GM18499 (cell line): Measurements from ENCODE around the gene CHURC1.

Experiments
- ATAC-seq: cut with Tn5 transposase; IDR thresholded peaks from one replicate; pipeline ENCODE4 v1.9.1; 2021; ENCODE audit warnings: moderate number of reproducible peaks; ENCODE audit not compliant: insufficient read depth, unreplicated experiment

CHURC1 gene

GRCh38 chr14:64953661-64954060 is 39.4 kb downstream of the CHURC1 start:
- no peak for ATAC-seq

DNA sequence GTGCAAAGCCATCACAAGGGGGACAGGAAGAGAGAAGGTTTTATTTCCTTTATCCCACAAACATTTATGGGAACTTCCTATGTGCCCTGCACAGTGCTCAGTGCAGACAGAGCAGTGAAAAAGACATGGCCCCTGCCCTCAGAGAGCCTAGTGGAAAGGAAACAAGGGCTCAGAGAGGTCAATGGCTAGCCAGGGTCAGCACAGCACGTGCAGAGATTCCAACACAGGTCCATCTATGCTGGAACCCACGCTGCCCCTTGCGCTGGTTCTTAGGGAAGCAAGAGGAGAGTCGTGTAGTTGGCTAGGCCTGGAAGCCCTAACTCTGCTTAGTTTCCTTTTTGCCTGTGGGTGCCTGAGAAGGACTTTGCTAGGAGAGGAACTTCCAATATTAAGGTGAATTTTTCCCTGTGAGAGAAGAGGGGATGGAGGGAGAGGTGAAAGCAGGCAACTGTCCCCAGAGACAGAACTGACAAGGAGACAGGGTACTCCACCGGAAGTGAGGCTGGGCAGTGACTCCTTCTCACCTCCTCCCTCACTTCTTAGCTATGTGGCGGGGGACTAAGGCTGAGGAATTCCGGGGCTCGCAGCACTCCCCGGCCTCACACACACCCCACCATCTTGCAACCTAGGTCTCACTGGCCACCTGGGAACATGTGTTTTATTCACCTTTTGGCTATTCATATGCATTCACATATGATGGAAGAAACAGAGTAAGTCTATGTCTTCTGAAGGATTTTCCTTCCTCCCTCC is 40.4 kb downstream of the CHURC1 start:
- no peak for ATAC-seq

GRCh38 chr14:64955297-64955696 is 41.0 kb downstream of the CHURC1 start:
- no peak for ATAC-seq

DNA sequence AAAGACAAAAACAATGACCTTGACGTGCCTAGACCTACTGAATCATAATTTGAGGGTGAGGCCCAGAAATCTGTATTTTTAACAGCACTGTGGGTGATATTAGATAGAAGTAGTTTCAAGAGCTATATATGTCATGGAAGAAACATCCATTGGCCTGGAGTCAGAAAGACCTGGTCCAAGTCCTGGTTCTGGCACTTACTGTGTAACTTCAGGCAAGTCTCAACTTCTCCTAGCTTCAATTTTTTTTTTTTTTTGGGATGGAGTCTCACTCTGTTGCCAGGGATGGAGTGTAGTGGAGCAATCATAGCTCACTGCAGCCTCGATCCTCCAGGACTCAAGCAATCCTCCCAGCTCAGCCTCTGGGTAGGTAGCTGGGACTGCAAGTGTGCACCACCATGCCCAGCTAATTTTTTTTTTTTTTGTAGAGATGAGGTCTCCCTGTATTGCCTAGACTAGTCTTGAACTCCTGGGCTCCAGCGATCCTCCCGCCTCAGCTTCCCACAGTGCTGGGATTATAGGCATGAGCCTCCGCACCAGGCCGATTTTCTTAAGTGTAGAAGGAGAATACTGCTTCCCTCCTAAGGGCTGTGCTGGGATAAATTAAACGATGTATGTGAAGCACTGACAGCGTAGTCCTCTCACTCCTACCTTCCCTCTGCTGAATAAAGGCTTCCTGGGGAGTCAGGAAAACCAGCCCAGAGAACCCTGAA is 42.6 kb downstream of the CHURC1 start:
- ATAC-seq: no peak

- no peak for ATAC-seq
Measured at GRCh38 chr14:64958201-64958600, 43.9 kb downstream of the CHURC1 start.

GRCh38 chr14:64958743-64959142 is 44.5 kb downstream of the CHURC1 start:
- ATAC-seq: no peak

DNA sequence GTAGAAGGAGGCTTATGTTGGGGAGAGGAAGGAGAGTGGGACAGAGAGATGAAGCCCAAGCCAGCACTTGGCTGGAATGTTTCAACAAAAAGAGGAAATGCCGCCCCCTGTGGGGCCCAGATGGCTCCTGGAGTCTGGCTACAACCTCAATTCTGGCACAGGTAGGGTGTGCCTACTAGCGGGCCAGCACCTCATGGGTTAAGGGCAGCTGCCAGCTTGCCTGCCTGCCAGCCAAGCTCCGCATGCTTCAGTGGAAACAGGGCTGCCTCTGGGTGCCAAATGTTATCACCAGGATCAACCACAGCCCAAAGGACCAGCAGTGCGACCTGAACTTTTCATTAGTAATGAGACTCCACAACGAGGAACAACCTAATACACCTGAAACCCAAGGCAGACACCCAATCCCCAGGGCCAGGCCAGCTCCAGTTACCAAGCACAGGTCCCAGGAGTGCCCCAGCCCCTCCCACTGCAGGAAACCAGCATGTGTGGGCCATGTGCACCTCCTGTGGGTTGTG is 46.6 kb downstream of the CHURC1 start:
- ATAC-seq: no peak

DNA sequence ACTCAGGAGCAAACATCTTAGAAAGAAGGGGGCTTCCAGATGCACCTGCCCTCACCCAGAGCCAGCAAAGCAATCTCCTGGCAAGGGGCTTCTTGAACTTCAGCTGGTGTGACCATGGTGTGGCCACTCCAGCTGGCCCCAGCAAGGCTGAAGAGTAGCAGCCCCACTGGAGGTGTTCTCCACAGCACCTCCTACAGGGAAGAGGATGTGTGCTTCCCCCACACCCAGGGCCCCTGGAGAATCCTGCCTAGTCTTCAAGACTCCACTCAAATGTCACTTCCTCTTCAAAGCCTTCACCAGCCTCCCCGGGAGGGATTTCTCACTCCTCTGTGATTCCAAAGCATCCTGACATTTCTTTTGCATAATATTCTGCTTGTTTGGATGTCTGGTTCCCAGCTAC is 49.4 kb downstream of the CHURC1 start:
- no peak for ATAC-seq

DNA sequence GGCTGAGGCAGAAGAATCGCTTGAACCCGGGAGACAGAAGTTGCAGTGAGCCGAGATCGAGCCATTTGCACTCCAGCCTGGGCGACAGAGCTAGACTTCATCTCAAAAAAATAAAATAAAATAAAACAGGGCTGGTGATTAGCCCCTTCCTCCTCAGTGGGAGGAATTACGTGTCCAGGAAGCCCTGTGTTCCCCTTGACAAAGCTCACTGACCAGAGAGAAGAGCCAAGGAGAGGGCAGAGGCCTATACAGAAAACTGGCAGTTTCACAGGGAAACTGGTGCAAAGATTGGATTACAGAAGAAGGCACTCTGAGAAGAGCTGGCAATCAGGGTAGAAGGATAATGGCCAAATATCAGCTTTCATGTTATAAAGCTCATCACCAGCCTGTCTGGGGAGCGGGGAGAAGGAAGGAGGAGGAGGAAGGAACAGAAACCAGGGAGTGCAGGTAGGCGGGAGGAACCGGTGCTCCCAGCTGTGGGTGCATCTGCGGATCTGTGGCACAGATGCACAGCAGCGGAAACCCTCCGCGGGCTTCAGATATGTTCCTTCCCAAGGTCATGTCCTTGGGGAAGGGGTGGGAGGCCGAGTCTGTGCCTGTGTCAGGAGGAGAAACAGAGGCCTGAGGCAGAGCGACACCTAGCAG is 51.2 kb downstream of the CHURC1 start:
- ATAC-seq: no peak

- ATAC-seq: no peak
Measured at GRCh38 chr14:64966976-64967375, 52.7 kb downstream of the CHURC1 start.

- no peak for ATAC-seq
Measured at GRCh38 chr14:64968167-64968566, 53.9 kb downstream of the CHURC1 start.

GRCh38 chr14:64968651-64969050 is 54.4 kb downstream of the CHURC1 start:
- ATAC-seq: no peak

DNA sequence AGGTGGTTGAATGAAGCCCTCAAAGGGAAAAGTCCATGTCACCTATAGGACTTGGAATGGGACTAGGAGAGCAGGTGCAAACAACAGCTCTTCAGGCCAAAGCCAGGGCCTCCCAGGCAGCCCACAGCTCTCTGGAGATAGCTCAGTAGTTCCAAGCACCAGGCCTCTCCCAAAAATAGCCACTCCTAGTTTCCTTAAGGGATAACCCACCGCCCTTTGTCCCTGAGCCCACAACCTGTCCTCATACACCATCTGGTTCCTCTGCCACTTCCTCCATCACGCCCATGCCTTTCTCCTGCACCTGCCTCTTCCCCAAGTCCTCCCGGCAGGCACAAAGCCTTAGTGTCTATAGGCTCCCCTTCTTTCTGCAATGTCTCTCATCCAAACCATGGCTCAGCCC is 55.8 kb downstream of the CHURC1 start:
- no peak for ATAC-seq

DNA sequence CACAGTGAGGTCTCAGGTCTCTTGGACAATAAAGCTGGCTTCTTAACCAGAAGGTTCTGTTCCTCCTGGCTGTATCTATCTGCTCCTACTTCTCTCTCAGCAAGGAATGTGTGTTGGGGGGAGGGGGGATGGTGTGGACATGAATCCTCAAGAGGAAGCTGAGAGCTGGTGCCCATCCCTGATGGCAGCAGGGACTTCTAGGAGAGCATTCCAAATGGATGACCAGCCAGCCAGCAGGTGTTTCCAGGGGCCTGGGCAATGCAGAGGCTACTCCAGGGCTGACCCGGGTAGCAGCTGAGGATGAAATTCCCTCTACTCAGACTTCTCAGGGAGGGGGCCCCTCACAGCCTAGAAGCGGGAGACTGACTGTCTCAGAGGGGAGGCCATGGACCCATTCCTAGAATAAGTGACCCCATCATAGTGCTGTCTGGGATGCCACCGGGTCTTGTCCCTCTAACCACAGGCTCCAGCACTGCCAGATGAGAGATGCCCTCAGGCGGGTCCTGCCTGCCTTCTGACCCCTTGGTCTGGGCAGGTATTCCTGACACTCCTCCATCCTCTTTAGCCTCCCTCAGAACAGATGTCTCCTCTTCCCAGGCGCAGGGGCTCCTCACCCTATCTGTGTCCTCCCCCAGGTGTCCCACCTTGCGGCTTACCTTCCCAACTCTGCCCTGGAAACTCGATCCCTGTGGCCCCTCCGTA is 56.7 kb downstream of the CHURC1 start:
- ATAC-seq: no peak

GRCh38 chr14:64971491-64971942 is 57.3 kb downstream of the CHURC1 start:
- no peak for ATAC-seq

DNA sequence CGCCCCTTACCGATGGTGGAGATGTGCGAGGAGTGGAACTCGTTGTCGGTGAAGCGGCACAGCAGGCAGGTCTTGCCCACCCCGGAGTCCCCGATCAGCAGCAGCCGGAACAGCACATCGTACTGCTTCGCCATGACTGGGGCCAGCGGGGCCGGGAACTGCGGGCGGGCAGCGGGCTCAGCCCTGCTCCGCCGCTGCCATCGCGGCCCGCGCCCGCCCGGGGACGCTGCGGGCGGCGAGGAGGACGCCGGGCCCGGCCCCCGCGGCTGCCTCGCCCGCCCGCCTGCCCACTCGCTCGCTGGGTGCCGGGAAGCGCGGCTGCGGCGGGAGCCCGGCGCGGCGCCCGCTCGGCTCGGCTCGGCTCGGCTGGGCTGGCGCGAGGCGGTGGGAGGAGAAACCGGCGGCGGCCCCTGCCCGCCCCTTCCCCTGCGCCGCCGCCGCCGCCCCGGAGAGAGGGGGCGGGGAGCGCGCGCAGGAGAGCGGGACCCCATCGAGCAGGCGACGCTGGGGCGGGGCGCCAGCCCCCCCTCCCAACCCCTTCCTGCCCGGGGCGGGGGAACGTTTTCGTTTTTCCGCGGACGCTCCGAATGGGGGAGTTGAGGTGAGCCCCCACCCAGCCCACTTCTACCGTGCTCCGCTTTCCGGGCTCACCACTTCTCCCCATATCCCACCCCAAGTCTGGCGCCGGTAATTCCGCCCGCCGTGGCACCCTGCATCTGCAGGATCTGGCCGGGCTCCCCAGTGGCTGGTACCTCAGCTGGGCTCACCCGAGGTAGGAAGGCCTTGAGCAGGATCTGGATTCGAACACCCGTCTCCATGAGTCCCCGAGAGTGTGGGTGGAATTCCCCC is 57.9 kb downstream of the CHURC1 start, which contains the start of gene RAB15:
TSS of gene RAB15 (minus strand) at position 394 of the 849 bp plus-strand sequence. CDS start at position 134, 260 bp downstream.
- no peak for ATAC-seq

GRCh38 chr14:64973026-64973442 is 58.8 kb downstream of the CHURC1 start:
- no peak for ATAC-seq

DNA sequence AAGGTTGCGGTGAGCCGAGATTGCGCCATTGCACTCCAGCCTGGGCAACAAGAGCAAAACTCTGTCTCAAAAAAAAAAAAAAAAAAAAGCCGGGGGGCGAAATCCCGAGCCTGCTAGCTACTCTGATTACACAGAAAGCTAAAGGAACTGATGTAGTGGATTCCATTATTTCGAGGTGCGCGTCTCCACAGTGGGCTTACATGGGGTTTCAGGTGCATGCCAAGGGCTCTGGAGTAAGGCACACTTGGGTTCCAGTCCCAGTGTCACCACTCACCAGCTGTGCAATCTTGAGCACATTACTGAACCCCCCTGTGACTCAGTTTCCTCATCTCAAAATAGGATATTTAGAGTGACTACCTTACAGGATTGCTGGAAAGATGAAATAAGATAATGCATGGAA is 59.6 kb downstream of the CHURC1 start:
- no peak for ATAC-seq

GRCh38 chr14:64974563-64974962 is 60.3 kb downstream of the CHURC1 start:
- ATAC-seq: no peak
